ENCODE measurements around the gene DCUN1D1.

DCUN1D1 gene

DNA sequence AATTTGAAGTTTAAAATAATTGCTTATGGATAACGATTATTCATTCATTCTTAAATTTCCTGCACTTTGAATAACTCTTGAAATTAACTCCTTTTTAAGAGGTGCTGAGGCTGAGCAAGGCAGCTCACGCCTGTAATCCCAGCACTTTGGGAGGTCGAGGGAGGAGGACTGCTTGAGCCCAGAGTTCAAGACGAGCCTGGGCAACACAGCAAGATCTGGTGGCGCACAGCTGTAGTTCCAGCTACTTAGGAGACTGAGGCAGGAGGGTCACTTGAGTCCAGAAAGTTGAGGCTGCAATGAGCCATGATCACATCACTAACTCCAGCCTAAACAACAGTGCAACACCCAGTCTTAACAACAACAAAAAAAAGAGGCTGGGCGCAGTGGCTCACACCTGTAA, 8.0 kb downstream of the DCUN1D1 start:
- no peak for DNase-seq (ENCODE audit: low read depth in 2 of 2)

DNA sequence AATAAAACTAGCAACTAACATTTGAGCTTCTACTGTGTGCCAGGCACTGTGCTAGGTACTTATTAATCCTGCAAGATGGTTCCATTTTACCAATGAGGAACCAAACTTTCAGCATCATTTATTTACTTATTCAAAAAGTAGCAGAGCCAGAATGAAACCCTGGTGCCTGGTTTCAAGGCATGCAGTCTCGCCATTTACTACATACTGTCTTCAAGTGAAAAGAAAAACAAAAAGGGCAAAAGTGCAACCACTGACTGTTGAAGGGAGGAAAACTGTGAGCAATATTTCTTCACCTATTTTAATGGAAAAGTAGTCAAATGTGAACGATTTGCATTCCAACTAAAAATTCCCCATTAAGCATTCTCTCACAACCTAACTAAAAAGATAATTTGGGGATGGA, 8.7 kb downstream of the DCUN1D1 start:
- DNase-seq (ENCODE audit: low read depth in 2 of 2), result no peak

DNA sequence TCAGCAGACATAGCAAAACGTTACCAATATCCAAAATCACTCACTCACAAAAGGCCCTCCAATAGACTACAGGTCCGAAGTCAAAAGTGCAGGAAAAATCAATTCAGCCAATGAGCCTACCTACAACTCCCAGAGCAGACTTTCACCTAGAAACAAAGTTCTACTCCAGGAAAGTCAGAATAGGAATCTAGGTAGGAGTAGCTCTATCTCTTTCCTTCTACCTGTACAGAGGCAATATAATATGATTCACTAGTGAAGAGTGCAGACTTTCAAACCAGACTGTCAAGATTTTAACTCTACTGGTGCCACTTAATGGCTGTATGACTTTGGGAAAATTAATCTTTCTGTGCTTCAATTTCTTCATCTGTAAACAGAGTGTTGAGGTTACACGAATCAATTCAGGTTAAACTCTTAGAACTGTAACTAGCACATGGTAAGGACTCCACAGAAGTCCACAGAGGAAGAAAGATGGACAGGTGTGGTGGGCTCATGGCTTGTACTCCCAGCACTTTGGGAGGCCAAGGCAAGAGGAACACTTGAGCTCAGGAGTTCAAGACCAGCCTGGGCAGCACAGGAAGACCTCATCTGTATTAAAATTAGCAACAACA, 9.4 kb downstream of the DCUN1D1 start:
- DNase-seq (ENCODE audit: low read depth in 2 of 2), result no peak

DNA sequence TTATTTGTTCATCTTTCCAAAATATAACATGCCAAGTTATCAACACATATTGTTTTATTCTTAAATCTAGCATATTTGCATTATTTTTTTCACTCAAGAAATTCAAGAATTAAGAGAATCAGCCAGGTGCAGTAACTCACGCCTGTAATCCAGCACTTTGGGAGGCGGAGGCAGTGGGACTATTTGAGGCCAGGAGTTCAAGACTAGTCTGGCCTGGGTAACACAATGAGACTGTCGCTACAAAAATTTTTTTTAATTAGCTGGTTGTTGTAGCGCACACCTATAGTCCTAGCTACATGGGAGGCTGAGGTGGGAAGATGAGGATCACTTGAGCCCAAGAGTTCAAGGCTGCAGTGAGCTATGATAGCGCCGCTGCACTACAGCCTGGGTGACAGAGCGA, 10.5 kb downstream of the DCUN1D1 start:
- no peak for DNase-seq (ENCODE audit: low read depth in 2 of 2)

DNA sequence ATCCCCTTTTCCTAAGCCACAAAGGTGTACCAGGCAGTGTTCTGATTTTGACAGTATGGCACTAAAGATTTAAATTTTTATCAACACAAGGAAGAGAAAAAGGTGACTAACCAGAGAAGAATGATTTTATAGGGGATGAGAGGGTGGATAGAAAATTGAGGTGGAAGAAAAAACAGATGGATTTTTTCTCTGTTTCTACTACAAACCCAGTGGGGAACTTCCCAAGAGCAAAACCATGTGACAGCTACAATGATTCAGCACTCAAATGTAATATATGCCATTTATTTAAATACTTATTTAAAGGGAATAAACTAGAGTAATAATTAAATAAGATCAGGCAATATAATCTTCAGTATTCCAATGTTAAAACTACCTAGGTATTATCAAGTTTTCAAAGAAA, 11.1 kb downstream of the DCUN1D1 start:
- DNase-seq (ENCODE audit: low read depth in 2 of 2), result no peak

DNA sequence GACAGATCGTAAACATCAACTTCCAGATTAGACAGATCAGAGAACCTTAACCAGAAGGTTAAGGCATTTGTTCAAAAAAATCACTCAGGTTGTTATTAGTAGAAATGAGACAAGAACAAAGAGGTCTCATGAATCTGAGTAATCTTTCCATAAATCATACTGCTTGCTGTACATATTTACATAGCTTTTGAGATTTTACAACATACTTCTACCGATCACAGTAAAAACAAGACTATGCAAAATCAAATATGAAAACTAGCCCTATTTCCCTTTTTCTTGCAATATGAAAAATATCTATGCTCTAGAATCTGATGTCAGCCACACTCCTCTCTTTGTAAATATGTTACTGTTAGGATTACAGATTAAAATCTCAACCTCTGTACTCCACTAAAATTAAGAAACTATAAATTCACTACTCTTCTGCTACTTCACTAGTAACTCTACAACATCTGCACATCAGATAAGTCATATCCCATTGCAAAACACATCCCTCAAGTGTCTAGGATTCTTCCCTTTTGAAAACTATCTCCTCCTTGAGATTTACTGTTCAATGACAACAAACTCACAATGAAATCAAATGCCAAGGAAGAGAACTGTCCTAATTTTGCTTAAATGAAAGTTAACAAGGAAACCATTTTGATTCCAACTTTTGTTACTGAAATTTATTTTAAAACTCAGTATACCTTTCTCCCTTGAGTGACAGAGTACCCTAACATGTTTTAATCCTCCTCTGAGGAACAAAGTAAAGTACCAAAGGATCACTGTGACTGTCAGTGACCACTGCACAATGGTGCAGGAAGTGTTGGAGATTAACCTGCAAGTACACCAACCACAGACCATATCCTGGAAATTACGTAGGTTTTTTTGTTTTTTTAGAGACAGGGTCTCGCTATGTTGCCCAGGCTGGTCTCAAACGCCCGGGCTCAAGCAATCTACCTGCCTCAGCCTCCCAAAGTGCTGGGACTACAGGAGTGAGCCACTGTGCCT, 12.8 kb downstream of the DCUN1D1 start:
- DNase-seq (ENCODE audit: low read depth in 2 of 2), result no peak

DNA sequence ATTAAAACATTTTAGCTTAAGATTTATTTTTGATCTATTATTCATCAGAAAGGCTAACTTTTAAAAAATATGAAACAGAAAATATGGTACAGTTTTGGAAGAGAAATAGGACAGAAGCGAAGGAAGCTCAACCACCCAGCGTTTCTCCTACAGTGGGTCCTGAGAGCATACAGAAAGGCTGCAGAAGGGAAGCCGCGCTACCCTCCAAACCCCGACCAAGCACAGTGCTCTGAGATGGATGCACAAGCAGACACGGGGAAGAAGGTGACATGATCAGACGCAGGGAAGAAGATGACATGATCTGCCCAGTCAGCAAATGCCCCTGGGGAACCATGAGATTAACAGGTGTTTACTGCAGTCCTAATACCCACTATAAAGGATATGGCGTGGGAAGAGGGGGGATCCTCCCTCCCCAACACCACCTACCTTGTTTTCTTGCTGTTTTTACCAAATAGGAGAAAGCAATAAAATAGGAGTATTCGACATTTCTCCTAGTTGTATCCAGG, 14.4 kb downstream of the DCUN1D1 start:
- no peak for DNase-seq (ENCODE audit: low read depth in 2 of 2)

DNA sequence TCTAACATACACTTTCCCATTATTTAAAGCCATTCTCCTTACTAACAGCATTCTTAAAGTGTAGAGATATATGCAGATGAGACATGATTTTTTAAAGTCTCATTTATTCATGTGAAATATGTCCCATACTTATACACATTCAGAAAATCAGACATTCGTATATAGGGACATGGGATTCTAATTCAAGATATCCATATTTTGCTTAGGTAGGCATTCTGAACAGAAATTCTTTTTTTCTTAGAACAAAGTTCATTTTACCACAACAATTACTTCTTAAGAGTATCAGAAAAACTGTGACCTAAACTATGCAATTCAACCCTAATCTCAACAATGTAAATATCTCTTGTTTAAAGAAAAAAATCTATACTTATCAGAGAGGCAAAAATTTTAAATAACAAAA, 16.2 kb downstream of the DCUN1D1 start:
- DNase-seq (ENCODE audit: low read depth in 2 of 2), result no peak

DNA sequence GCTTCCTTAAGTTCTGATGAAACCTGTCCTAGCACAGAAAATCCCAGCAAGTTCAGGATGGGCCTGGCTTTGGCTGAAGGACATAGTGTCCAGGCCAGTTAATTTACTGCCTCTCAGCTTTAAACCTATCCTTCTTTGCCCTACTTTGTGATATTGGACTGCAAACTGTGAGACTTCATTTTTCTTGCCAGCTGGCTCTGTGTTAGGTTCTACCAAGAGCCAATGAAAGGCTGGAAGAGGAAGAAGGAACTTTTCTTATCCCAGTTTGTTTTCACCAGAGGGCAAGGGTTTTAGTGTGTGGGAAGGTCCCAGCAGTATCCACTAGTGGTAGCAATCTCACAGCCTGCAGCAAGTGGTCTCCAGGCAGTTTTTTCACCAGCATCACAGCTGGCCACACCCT, 18.2 kb downstream of the DCUN1D1 start:
- DNase-seq (ENCODE audit: low read depth in 2 of 2), result no peak

DNA sequence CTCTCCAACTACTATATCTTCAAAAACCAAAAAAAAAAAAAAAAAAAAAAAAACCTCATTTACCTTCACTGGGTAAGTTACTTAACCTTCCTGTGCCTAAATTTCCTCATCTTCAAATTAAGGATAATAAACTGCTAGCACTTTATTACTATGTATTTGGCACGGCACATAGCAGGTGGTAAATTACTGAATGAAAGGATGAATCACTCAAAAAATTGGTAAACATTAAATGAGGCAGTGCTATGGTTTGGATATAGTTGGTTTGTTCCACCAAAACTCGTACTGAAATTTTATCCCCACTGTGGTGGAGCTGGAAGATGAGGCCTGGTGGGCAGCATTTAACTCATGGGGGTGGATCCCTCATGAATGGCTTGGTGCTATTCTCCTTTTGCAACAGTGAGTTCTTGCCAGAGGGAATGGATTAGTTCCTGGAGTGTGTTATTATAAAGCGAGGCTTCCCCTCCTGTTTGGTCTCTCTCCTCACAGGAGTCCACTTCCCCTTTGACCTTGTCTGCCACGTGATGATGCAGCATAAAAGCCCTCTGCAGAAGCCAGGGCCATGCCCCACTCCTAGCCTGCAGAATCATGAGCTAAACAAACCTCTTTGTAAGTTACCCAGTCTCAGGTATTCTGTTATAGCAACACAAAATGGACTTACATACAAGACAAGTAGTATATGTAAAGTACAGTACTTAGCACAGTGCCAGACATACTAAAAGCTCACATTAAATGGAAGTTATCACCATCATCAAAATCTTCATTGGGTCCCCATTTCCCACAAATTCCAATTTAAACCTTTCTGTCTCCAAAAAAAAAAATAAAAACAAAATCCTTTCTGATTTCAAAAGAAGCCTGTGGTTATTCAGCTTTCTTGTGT, 20.6 kb downstream of the DCUN1D1 start:
- DNase-seq (ENCODE audit: low read depth in 2 of 2), result no peak

DNA sequence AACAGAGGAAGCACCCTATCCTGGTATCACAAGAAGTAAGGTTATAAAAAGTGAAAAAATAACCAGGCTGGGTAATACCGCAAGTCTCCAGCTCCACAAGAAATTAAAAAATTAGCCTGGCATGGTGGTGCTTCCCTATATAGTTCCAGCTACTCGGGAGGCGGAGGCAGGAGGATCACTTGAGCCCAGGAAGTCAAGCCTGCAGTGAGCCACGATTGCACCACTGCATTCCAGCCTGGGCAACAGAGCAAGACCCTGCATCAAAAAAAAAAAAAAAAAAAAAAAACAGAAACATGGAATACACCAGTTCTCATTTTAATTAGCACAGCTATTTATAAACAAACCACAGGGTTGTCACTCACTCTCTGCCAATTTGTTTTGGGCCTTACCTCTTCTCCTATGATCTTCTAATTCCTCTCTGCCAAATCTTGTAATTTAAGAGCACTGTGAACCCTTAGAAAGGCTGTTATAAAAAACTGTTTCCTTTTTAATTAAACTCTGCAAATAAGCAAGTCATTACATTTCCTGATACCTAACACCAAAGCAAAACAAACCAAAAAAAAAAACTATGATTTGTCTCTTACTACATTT, 22.6 kb downstream of the DCUN1D1 start:
- DNase-seq (ENCODE audit: low read depth in 2 of 2), result no peak

DNA sequence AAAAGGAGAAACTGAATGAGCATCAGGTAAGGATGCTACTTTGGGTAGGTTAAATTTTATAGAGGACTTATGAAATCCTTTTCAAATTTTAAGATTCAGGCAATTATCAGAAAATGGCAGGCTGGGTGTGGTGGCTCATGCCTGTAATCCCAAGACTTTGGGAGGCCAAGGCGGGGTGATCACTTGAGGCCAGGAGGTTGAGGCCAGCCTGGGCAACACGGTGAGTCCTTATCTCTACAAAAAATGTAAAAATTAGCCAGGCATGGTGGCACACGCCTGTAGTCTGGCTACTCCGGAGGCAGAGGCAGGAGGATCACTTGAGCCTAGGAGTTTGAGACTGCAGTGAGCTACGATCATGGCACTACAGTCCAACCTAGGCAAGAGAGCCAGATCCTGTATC, 23.1 kb downstream of the DCUN1D1 start:
- no peak for DNase-seq (ENCODE audit: low read depth in 2 of 2)

DNA sequence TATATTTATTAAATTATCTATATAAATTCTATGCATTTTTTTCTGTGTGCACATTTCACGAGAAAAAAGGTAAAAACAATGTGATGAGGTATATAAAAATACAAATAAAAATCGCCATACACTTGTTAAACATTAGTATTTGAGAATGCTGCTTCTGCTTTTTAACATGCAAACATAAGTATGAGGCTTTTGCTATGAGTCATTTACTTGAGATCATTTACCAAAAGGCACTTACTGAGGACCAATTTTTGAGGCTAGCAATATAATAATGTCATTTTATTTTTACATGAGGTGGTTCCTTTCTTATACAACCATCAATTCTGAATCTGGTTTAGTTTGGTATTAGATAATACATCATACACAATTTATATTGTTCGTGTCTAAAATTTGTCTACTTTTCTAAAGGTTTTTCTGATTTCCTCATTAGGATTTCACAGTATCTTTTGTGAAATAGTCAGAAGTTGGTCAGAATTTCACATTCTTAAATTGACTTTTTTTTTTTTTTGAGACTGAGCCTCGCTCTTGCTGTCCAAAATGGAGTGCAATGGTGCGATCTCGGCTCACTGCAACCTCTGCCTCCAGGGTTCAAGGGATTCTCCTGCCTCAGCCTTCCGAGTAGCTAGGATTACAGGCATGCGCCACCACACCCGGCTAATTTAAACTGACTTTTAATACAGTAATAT, 25.6 kb downstream of the DCUN1D1 start:
- DNase-seq (ENCODE audit: low read depth in 2 of 2), result no peak

DNA sequence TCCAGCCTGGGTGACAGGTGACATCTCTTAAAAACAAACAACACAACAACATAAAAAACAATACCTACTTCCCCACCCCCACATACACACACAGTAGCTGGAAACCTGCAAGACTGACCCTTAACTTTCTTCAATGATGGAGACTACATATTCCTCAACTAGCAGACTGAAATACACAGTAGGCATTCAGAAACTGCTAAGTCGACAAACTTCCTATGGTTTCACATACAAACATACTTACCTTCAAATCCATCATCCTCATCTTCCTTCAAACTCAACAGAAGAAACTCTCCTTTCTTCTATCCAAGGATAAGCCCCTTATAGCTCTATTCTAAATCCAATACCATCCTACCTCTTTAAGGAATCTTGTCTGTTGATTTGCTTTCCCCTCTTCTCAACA, 30.6 kb downstream of the DCUN1D1 start:
- DNase-seq (ENCODE audit: low read depth in 2 of 2), result no peak

DNA sequence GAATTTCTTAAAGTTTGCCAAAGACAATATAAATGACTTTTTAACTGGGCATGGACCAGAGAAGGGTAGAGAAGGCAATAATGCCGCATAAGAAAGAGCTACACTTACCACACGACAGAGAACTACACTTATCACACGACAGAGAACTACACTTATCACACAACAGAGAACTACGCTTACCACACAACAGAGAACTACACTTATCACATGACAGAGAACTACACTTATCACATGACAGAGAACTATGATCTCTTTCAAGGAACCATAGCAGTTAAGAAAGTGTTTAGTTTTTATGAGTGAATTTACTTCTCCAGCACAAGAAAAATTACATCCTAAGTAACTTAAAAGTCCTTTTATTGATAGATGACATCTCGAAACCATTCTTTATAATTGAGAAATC, 32.0 kb downstream of the DCUN1D1 start:
- no peak for DNase-seq (ENCODE audit: low read depth in 2 of 2)

DNA sequence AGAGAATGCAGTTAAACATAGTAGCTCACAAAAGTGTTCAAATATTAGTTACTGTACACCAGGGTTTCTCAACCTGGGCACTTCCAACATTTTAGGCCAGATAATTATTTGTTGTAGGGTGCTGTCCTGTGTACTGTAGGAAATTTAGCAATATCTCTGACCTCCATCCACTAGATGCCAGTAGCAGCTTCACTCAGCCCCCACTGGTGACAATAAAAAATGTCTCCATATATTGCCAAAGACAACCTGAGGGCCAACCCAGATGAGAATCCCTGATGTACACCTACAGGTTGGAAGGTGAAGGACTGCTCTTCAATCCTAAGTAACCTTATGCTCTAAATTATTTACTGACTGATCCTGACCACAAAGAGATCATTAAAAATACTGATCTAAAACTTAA, 32.5 kb downstream of the DCUN1D1 start:
- DNase-seq (ENCODE audit: low read depth in 2 of 2), result no peak

DNA sequence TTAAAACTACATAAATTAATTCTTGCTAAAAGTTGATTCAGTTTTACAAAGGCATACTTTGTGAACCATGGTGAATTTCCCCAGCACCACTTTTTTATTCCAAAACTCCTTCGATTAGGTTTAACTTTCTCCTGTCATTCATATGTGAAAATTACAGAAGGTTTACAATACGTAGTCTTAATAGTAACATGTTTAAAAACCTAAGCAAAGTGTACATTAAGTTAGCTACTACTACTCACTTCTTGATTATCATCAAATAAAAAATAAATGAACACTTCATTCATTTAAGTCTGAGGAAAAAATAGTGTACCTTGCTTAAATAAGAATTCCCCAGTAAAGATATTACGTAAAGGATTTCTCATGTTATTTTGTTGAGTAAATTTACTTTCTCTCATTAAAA, 38.6 kb downstream of the DCUN1D1 start:
- no peak for DNase-seq (ENCODE audit: low read depth in 2 of 2)

DNA sequence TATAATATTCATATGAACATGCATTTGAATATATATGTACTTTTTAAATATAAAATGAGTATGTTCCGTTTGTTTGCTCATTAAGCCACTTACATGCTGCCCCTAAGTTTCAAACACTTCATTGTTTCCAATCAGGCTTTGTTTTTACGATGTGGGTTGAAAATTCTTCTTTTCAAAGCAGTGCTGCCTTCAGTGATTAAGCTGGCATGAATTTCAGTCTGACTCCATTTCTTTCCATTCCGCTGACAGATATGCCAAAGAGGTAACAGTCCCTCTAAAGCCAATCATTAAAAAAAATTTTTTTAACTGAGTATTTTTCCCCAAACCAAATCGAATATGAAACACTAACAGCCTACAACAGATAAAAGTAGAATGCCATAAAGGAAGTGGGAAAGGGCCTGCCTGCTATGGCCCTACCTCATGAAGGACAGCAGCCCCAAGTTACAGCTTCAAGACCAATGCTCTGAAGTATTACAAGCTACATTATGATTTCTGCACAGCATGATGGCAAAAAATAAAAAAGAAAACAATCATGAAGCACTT, 40.0 kb downstream of the DCUN1D1 start:
- DNase-seq (ENCODE audit: low read depth in 2 of 2), result no peak

DNA sequence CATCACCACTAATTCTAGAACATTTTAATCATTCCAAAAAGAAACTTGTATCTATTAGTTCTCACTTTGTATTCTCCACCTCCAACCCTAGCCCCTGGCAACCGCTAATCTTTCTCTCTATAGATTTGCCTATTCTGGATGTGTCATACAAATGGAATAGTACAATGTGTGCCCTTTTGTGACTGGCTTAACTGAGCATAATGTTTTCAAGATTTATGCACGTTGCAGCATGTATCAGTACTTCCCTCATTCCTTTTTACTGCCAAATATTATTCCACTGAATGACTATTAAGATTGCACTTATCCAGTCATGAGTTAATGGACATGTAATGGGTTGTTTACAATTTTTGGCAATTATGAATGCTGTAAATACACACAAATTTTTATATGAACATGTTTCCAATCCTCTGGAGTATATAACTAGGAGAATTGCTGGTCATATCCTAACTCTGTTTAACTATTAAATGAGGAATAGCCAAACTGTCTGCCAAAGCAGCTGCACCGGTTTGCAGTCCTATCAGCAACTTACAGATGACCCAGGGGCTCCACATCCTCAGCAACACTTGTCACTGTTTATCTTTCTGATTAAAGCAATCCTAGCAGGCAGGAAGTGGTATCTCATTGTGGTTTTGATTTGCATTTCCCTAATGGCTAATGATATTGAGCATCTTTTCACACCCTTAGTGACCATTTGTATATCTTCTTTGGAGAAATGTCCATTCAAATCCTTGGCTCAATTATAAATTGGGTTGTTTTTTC, 42.9 kb downstream of the DCUN1D1 start:
- DNase-seq (ENCODE audit: low read depth in 2 of 2), result no peak

DNA sequence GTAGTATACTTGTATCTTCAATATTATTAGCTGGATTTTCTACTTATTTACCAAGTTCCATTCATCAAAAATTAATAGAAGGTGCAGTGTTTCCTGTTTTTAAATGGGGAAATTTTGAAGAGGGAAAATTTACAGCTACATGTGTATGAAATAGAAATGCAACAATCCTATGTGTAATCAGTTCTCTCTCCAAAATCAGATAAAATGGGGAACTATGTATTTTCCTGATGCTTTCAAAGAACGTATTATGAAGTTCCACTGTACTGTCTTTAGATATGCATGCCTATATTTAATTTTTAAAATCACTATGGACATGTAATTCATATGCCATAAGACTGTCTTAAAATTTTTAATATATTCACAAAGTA, 43.4 kb downstream of the DCUN1D1 start:
- DNase-seq (ENCODE audit: low read depth in 2 of 2), result no peak
